Neuron (in vitro differentiated cells): ENCODE measurements around the gene PPM1M.

Experiments
- H2AFZ ChIP-seq: one replicate; pipeline ENCODE4 v1.6.1; 2013; ENCODE audit warnings: low read depth, mild to moderate bottlenecking, inconsistent platforms, low read length, moderate library complexity
- H3K27me3 ChIP-seq: one replicate; pipeline ENCODE4 v1.6.1; 2013; ENCODE audit warnings: low read length; ENCODE audit not compliant: insufficient read depth
- H3K36me3 ChIP-seq: one replicate; pipeline ENCODE4 v1.6.1; 2013; ENCODE audit warnings: low read length; ENCODE audit not compliant: insufficient read depth
- H3K4me1 ChIP-seq: one replicate; pipeline ENCODE4 v1.6.1; 2013; ENCODE audit warnings: low read length; ENCODE audit not compliant: insufficient read depth
- H3K4me3 ChIP-seq: 2 replicates; pipeline ENCODE4 v1.5.1; 2013; ENCODE audit warnings: mild to moderate bottlenecking, low read length, moderate library complexity
- H3K9me3 ChIP-seq: one replicate; pipeline ENCODE4 v1.6.1; 2013; ENCODE audit warnings: low read length

The PPM1M gene

DNA sequence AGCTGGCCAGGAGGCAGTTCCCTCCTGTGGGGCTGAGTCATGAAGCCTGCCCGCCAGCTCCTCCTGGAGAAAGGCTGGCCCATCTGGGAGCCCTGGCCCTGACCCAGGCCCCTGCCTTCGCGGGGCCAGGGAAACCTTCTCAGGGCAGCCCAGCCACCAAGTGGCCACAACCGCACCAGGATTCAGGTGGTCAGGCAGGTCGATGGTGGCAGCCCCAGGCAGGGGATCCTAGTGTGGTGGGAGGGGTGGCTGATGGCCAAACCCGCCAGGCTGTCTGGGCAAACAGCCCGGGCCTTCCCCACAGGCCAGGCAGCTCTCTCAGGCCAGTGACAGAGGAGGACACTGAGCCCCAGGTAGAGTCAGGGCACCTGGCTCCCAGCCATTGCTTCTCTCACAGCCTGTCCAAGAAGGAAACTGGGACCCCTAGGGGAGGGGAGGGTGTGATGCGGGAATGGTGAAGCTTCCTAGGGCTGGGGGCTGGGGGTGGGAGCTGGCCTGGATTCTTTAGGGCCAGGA, 7.8 kb upstream of the PPM1M start:
- H3K36me3 ChIP-seq, result no peaks in the 10 kb centered on the region
- H3K27me3 ChIP-seq, result no peaks in the 10 kb centered on the region
- H3K4me1 ChIP-seq, result peaks cover 27% of the 10 kb centered on the region
- H3K9me3 ChIP-seq, result no peaks in the 10 kb centered on the region
- no peak overlapping the region for H2AFZ ChIP-seq
- peak overlapping the region; percentile 81 for H3K4me3 ChIP-seq

DNA sequence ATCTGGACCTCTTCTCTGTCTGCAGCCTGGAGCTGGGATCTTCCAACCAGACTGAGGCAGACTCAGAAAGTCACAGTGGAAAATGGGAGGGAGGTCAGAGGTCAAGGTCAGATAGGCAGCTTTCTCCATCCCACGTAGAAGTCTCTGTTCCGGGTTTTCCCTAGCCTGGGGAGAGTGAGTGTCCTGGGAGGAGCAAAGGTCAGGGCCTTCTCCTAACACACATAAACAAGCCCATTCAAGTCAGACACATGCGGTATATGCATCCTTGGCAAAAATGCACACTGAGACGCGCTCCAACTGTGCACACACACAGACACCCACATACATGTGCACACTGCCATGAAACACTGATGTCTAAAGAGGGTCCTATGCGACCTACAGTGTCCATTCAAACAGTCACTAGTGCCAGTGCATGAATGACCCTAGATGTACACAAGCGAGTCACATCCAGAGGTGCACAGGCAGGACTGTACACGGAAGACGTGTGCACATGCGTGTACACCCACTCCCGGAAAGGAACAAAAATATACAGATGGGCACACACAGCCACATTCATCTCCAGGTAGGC, 7.3 kb upstream of the PPM1M start:
- no peaks in the 10 kb centered on the region for H3K36me3 ChIP-seq
- no peaks in the 10 kb centered on the region for H3K27me3 ChIP-seq
- H3K4me3 ChIP-seq, result peak overlapping the region; percentile 81
- H2AFZ ChIP-seq, result no peak overlapping the region
- no peaks in the 10 kb centered on the region for H3K9me3 ChIP-seq
- peaks cover 27% of the 10 kb centered on the region for H3K4me1 ChIP-seq

DNA sequence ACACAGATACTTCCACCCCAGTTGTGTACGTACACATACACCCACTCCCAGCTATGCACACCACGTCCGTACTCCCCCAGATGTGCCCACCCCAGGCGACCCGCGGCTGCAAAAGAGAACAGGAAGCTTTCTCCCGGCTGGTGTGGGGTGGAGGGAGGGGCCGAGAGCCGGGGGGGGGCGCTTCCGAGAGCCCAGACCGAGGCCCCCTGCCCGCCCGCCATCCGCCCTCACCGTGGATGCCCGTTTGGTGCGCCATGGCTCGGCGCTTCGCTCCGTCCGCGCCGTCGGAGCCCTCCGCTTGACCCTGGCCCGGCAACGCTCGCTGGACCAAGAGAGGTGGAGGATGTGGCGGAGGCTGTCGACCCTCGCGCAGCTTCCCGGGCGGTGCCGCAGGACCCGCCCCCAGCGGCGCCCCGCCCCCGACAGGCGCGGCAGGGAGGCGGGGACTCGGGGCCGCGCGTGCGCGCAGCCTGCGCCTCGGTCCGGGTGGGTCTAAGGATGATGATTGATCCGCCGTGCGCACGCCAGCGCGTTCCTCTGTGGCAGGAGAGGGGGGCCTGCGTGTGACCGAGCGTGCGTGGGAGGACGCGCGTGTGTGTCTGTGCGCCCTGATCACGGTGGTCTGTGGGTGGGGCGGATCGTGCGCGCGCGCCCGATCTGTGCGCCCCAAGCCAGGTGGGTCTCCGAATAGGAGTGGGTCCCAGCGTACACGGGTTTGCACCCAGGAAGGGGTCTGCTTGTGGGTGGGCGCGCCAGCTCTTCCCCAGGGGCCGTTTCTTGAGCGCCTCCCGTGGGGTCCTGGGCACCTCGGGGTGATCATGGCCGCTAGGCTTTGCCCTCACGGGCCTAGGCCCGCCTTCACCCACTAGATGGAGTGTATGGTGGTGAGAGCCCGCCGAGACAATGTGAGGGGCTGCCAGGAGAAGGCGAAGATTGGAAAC, 6.5 kb upstream of the PPM1M start, which contains the start of gene TWF2:
TSS of gene TWF2 (minus strand) at position 398 of the 941 bp plus-strand sequence. CDS start at position 256, 142 bp downstream.
- H3K27me3 ChIP-seq, result no peaks in the 10 kb centered on the region
- peaks cover 2% of the 10 kb centered on the region for H3K9me3 ChIP-seq
- peak within 1 kb of the TSS; percentile 81 for H3K4me3 ChIP-seq
- H3K36me3 ChIP-seq, result no peaks in the 10 kb centered on the region
- peak within 1 kb of the TSS; percentile 79 for H2AFZ ChIP-seq
- peaks cover 27% of the 10 kb centered on the region for H3K4me1 ChIP-seq

DNA sequence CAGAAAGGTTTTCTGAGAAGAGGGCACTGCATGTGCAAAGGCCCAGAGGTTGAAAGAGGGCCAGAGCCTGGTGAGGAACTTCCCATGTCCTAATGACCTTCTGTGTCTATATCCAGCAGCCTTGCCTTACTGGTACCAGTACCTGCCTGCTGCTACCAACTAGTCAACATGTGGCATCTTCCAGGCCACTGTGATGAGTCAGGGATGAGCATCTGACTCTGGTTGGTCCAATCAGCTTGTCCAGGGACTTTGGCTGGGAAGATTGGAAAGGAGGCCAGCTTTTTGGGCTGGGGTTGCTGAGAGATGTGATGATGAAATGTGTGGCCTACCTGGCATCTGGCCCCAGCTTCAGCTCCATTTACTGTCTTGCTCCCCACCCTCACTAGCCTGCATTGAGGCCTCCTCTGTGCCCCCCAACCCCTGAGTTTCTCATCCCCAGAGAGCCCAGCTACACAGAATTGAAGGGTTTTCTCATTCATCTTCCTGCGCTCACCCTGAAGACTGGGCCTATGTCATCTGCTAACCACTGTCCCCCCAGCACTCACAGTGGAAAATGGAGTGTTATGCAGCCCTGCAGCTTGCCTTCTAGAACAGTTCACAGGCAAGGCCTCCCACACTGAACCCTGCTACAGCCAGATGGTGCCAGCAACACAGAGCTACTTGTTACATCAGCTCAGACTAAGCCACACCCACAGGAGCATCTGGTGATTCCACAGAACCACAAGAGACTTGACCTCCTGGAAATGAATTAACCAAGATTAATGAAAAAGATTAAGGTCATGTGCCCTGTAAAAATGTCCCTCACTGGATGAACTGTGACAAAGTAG, 5.3 kb upstream of the PPM1M start:
- H2AFZ ChIP-seq, result no peak overlapping the region
- H3K4me1 ChIP-seq, result peaks cover 27% of the 10 kb centered on the region
- peaks cover 5% of the 10 kb centered on the region for H3K9me3 ChIP-seq
- no peaks in the 10 kb centered on the region for H3K36me3 ChIP-seq
- H3K27me3 ChIP-seq, result no peaks in the 10 kb centered on the region
- H3K4me3 ChIP-seq, result peak overlapping the region; percentile 81

DNA sequence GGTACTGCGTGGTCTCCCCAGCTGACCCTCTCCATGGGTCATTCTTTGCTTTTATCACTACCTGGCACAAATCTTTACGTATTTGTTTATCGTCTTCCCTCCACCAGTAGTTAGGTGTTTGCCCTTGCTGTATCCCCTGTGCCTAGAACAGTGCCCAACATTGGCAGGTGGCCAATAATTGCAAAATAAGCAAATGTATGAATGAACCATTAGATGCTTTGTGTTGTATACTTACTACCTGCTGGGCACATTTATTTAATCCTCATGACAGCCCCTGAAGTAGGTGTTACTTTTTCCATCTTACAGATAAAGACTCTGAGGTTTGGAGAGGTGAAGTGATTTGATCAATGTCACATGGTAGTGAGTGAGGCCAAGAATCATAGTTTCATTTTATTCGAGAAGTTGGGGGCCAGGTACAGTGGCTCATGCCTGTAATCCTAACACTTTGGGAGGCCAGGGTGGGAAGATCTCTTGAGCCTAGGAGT, 4.6 kb upstream of the PPM1M start:
- H3K4me3 ChIP-seq, result no peak overlapping the region
- H3K4me1 ChIP-seq, result peaks cover 27% of the 10 kb centered on the region
- no peak overlapping the region for H2AFZ ChIP-seq
- no peaks in the 10 kb centered on the region for H3K36me3 ChIP-seq
- peaks cover 6% of the 10 kb centered on the region for H3K9me3 ChIP-seq
- no peaks in the 10 kb centered on the region for H3K27me3 ChIP-seq

DNA sequence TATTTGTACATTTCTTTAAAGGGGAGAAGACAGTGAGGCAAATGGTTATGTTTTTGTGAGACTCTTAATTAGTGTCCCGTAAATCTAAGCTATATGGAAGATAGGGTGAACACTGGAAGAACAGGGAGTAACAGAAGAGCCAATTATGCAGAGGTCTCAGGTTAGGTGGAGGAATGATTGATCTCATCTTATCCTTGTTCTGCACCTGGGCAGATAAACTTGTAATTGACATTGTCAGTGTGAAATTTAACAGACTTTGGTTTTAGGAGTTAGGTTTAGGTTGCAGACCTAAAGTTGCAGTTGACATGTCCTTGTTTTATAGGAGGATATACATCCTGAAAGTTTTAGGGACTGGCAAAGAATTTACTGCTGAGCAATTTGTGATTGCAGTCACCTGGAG, 3.5 kb upstream of the PPM1M start:
- H3K4me1 ChIP-seq, result peaks cover 21% of the 10 kb centered on the region
- H2AFZ ChIP-seq, result no peak overlapping the region
- H3K4me3 ChIP-seq, result no peak overlapping the region
- H3K9me3 ChIP-seq, result peaks cover 6% of the 10 kb centered on the region
- H3K36me3 ChIP-seq, result no peaks in the 10 kb centered on the region
- H3K27me3 ChIP-seq, result no peaks in the 10 kb centered on the region

DNA sequence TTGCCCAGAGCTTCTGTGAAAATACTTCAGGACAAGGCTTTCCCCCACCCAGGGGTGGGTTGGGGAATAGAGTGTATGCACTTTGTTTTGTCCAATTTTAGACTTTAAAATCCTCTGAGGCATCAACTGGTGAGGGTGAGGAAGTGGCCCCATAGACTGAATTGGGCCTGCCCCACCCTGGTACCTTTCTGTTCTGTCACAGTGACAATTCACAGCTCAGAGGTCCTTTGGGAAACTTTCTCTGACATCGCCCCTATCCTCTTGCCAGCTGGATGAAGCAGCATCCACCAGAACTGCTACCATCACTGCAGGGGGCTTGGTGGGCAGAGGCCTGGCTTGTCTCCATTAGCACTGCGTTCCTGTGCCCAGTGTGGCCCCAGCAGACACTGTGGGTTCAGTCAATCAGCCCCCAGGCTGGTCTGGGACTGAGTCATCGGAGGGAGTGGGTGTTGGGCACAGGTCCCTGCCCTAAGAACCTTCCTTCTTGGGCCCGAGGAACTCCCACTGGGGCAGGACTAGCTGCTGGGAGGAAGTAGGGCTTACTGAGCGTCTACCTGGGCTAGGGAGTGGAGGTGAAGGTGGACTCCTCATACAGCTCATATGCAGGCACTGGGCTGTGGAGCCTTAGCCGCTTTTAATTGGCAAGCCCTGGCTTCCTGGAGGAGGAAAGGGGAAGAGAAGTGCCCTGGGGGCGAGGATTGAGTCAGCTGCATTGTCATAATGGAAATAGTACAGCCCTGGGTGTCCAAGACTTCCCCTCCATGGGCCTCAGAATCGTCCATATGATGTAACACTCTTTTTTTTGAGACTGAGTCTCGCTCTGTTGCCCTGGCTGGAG, 1.5 kb upstream of the PPM1M start:
- Histone ChIP-seq H3K4me3 (no peak overlapping the region), H2AFZ (no peak overlapping the region), H3K36me3 (no peaks in the 10 kb centered on the region), H3K27me3 (no peaks in the 10 kb centered on the region), H3K9me3 (peaks cover 6% of the 10 kb centered on the region), H3K4me1 (peaks cover 6% of the 10 kb centered on the region)

DNA sequence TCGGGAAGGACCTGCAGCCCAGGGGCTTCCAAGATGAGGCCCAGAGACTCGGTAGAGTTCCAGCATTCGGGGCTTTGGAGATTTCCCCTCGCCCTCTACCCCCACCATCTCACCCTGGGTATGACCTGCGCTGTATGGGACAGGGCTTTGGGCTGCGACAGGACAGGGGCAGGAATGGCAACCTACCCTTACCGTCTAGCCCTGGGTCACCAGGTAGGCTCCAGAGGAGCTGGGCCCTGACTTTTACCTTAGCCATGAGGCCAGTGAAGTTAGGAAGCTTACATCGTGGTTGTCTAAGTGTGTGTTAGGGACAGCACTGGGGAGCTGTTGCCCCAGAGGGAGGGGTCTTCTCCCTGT, 683 bp downstream of the PPM1M start:
- Histone ChIP-seq H3K4me1 (no peaks in the 10 kb centered on the region), H3K4me3 (no peak overlapping the region), H3K9me3 (peaks cover 6% of the 10 kb centered on the region), H2AFZ (no peak overlapping the region), H3K36me3 (peaks cover 18% of the 10 kb centered on the region), H3K27me3 (no peaks in the 10 kb centered on the region)

DNA sequence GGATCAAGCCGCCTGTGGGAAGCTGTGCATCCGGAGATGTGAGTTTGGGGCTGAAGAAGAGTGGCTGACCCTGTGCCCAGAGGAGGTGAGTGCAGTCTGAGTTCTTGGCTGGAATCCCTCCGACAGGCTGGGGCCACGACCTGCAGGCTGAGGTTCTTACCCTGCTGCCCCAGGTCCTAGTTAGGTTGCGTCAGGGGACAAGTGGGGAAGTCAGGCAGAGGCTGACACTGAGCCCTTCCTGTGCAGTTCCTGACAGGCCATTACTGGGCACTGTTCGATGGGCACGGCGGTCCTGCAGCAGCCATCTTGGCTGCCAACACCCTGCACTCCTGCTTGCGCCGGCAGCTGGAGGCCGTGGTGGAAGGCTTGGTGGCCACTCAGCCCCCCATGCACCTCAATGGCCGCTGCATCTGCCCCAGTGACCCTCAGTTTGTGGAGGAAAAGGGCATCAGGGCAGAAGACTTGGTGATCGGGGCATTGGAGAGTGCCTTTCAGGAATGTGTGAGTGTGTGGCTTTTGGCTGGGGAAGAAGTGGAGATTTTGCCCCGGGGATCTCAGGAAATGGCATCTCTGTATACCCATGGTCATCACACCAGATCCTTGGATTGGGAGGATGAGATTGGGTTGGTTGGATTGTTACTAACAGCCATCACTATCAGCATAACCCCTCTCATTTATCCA, 1.3 kb downstream of the PPM1M start:
- no peaks in the 10 kb centered on the region for H3K4me1 ChIP-seq
- peaks cover 6% of the 10 kb centered on the region for H3K9me3 ChIP-seq
- H3K27me3 ChIP-seq, result no peaks in the 10 kb centered on the region
- H3K36me3 ChIP-seq, result peaks cover 24% of the 10 kb centered on the region
- no peak overlapping the region for H2AFZ ChIP-seq
- no peak overlapping the region for H3K4me3 ChIP-seq

DNA sequence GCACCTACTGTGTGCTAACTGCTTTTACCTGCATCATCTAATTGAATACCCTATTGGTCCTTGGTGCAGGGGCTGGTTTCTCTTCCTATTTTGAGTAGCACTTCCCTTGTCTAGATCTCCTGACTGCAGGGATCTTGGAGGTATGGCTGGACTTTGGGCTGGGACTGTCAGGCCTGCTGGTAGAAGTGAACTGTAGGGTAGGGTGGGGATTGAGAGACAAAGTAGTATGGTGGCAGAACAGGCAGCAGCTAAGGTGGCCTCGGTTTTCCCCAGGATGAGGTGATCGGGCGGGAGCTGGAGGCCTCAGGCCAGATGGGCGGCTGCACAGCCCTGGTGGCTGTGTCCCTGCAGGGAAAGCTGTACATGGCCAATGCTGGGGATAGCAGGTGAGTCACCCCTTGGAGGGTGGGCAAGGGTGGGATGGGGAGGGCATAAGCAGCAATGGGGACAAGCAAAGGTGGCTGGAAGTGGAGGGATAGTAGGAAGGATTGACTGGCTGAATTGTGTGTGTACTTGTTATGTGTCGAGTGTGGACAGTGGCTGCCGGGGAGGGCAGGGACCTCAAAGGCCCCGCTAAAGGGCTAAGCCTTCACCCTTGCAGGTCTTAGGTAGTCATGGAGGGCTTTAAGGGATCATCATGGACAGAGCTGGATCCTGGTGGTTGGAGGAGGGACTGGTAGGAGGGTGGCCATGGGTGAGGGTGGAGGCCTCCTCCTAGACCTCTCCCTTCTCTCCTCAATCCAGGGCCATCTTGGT, 2.0 kb downstream of the PPM1M start:
- no peak overlapping the region for H3K4me3 ChIP-seq
- H3K36me3 ChIP-seq, result peaks cover 30% of the 10 kb centered on the region
- H3K9me3 ChIP-seq, result peaks cover 6% of the 10 kb centered on the region
- H3K27me3 ChIP-seq, result no peaks in the 10 kb centered on the region
- no peak overlapping the region for H2AFZ ChIP-seq
- no peaks in the 10 kb centered on the region for H3K4me1 ChIP-seq

DNA sequence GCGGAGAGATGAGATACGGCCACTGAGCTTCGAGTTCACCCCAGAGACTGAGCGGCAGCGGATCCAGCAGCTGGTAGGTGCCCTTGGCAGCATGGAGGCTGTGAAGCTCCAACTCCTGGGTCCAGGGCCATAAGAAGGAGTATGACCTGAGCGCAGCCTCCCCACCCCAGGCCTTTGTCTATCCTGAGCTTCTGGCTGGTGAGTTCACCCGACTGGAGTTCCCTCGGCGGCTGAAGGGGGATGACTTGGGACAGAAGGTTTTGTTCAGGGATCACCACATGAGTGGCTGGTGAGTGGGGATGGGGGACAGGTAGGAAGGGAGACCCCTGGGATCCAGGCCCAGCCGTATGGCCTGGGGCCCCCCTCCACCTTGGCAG, 2.6 kb downstream of the PPM1M start:
- H2AFZ ChIP-seq, result no peak overlapping the region
- H3K27me3 ChIP-seq, result no peaks in the 10 kb centered on the region

More for the DNA sequence above, 2.6 kb downstream of the PPM1M start:
- Histone ChIP-seq H3K4me3 (no peak overlapping the region), H3K9me3 (peaks cover 6% of the 10 kb centered on the region), H3K36me3 (peaks cover 34% of the 10 kb centered on the region), H3K4me1 (no peaks in the 10 kb centered on the region)
